Natural killer cell (primary cell): ENCODE measurements around the gene YWHAB. TPM values are rescaled to one million over a fixed set of nuclear protein-coding genes. Genes with fewer than 3 reads are reported as not detected.

Experiments
- ATAC-seq, 3 donors: fragments of 150-1000 bp in 2 of 3; fragments of 200-7000 bp in 1 of 3; cut with Tn5 transposase; 1 replicate in 1 of 3; 2 replicates in 2 of 3; pipeline ENCODE4 v1.10.0; 2021; ENCODE audit warnings: mild to moderate bottlenecking in 2 of 3, moderate library complexity in 2 of 3
- DNase-seq, 2 donors: peaks; one replicate each; pipeline versions ENCODE4 v3.0.0 to v3.0.0-alpha.2; 2013 to 2021; ENCODE audit warnings: mixed read lengths in 1 of 2
- H3K27ac ChIP-seq: one replicate; pipeline ENCODE4 v1.5.1; 2013; ENCODE audit warnings: mild to moderate bottlenecking, low read length
- H3K27me3 ChIP-seq: one replicate; pipeline ENCODE4 v1.6.1; 2013; ENCODE audit warnings: low read length; ENCODE audit not compliant: control insufficient read depth, insufficient read depth
- H3K36me3 ChIP-seq: one replicate; pipeline ENCODE4 v1.6.1; 2013; ENCODE audit warnings: low read length; ENCODE audit not compliant: control insufficient read depth, insufficient read depth
- H3K4me1 ChIP-seq: one replicate; pipeline ENCODE4 v1.6.1; 2013; ENCODE audit warnings: low read length; ENCODE audit not compliant: control insufficient read depth, insufficient read depth
- H3K4me3 ChIP-seq: one replicate; pipeline ENCODE4 v1.5.1; 2013; ENCODE audit warnings: low read length
- H3K9me3 ChIP-seq: one replicate; pipeline ENCODE4 v1.6.1; 2013; ENCODE audit warnings: low read length; ENCODE audit not compliant: control insufficient read depth, insufficient read depth
- H3K27ac Mint-ChIP-seq, 2 donors: one replicate each; pipeline ENCODE4 v1.8.0; 2022; ENCODE audit warnings: mild to moderate bottlenecking in 2 of 2, mixed read lengths in 2 of 2, moderate library complexity in 1 of 2
- H3K27me3 Mint-ChIP-seq, 2 donors: one replicate each; pipeline ENCODE4 v1.8.0; 2022; ENCODE audit warnings: low read depth in 2 of 2, mixed read lengths in 2 of 2
- H3K36me3 Mint-ChIP-seq: one replicate; pipeline ENCODE4 v1.8.0; 2022; ENCODE audit warnings: mixed read lengths
- H3K4me1 Mint-ChIP-seq, 2 donors: one replicate each; pipeline ENCODE4 v1.8.0; 2022; ENCODE audit warnings: mixed read lengths in 2 of 2
- H3K4me3 Mint-ChIP-seq: one replicate; pipeline ENCODE4 v1.8.0; 2022; ENCODE audit warnings: mild to moderate bottlenecking, moderate library complexity, mixed read lengths
- H3K9me3 Mint-ChIP-seq, 2 donors: one replicate each; pipeline ENCODE4 v1.8.0; 2022; ENCODE audit warnings: mixed read lengths in 2 of 2
- CTCF ChIP-seq: fragments of 200-600 bp; IDR thresholded peaks from one replicate; pipeline ENCODE4 v1.8.0; 2022; ENCODE audit warnings: antibody characterized with exemption
- WGBS: methylation state at CpG from one replicate; pipeline ENCODE4 v1.1.7; 2013; ENCODE audit warnings: missing lambda C conversion rate; ENCODE audit not compliant: insufficient coverage; 5-methylcytosine and 5-hydroxymethylcytosine counted together
- intact Hi-C: fragments of 100-400 bp; cut with micrococcal nuclease; formaldehyde crosslinking; loops from one replicate; pipeline ENCODE4 v1.14.2; 2022
- total RNA-seq, 4 donors: library from RNA; stranded (reverse); fragments of 120-200 nt in 1 of 4; gene quantifications; one replicate each; pipeline versions ENCODE4 v1.2.3 to v1.2.4, GENCODE V29; 2013 to 2022

The YWHAB gene
- total RNA-seq, 3 donors from 2014 or later (not counting 1 experiment from before 2014, with no cell fraction given): 137 to 199 (median 179) TPM

GRCh38 chr20:44843876-44844275 lies 41.6 kb upstream of the YWHAB start:
- Histone ChIP-seq H3K36me3 (no peaks in the 10 kb centered on the region), H3K27ac (no peak overlapping the region), H3K27me3 (no peaks in the 10 kb centered on the region), H3K4me1 (no peaks in the 10 kb centered on the region), H3K9me3 (no peaks in the 10 kb centered on the region), H3K4me3 (no peak overlapping the region)
- Mint-ChIP-seq H3K27ac (no peak overlapping the region), H3K4me3 (no peak overlapping the region), H3K9me3 (no peaks in the 10 kb centered on the region), H3K36me3 (no peaks in the 10 kb centered on the region), H3K4me1 (no peaks in the 10 kb centered on the region), H3K27me3 (peaks cover 18 to 51% of the 10 kb centered on the region in 2 donors)
- ATAC-seq: no peak
- no peak for DNase-seq
- intact Hi-C loops: no loop called here
- no peak for TF ChIP-seq CTCF
- WGBS: 85% methylated on average over 3 of the region's 5 CpGs

- no peak overlapping the region for H3K4me3 Mint-ChIP-seq
- ATAC-seq (no peak), DNase-seq (no peak)
- Histone ChIP-seq H3K27ac (no peak overlapping the region), H3K36me3 (no peaks in the 10 kb centered on the region), H3K4me3 (no peak overlapping the region), H3K27me3 (no peaks in the 10 kb centered on the region), H3K9me3 (no peaks in the 10 kb centered on the region), H3K4me1 (no peaks in the 10 kb centered on the region)
- WGBS: 84% methylated on average over 4 of the region's 4 CpGs
- no peaks in the 10 kb centered on the region for H3K4me1 Mint-ChIP-seq
- H3K27me3 Mint-ChIP-seq: peaks cover 17 to 40% of the 10 kb centered on the region in 2 donors
- H3K36me3 Mint-ChIP-seq: no peaks in the 10 kb centered on the region
- H3K27ac Mint-ChIP-seq: no peak overlapping the region
- intact Hi-C loops: no loop called here
- TF ChIP-seq CTCF: no peak
- no peaks in the 10 kb centered on the region for H3K9me3 Mint-ChIP-seq
These were observed 37.1 kb upstream of the YWHAB start for GRCh38 chr20:44848254-44849015.

GRCh38 chr20:44849703-44850102 lies 35.8 kb upstream of the YWHAB start:
- Mint-ChIP-seq H3K9me3 (no peaks in the 10 kb centered on the region), H3K4me1 (no peaks in the 10 kb centered on the region), H3K36me3 (no peaks in the 10 kb centered on the region), H3K27ac (no peak overlapping the region), H3K4me3 (no peak overlapping the region), H3K27me3 (peaks cover 15 to 34% of the 10 kb centered on the region in 2 donors)
- Histone ChIP-seq H3K27ac (no peak overlapping the region), H3K4me1 (no peaks in the 10 kb centered on the region), H3K36me3 (no peaks in the 10 kb centered on the region), H3K4me3 (no peak overlapping the region), H3K9me3 (no peaks in the 10 kb centered on the region), H3K27me3 (no peaks in the 10 kb centered on the region)
- DNase-seq: no peak
- intact Hi-C loops: no loop called here
- ATAC-seq: no peak
- WGBS: 92% methylated on average over 1 of the region's 1 CpG
- no peak for TF ChIP-seq CTCF

GRCh38 chr20:44850272-44850671 lies 35.2 kb upstream of the YWHAB start:
- Histone ChIP-seq H3K27ac (no peak overlapping the region), H3K4me3 (no peak overlapping the region), H3K27me3 (no peaks in the 10 kb centered on the region), H3K36me3 (no peaks in the 10 kb centered on the region), H3K9me3 (no peaks in the 10 kb centered on the region), H3K4me1 (no peaks in the 10 kb centered on the region)
- TF ChIP-seq CTCF: no peak
- ATAC-seq (no peak), DNase-seq (no peak)
- 88% methylated on average over 2 of the region's 3 CpGs for WGBS
- no peaks in the 10 kb centered on the region for H3K36me3 Mint-ChIP-seq
- H3K27me3 Mint-ChIP-seq: peaks cover 16 to 34% of the 10 kb centered on the region in 2 donors
- no peak overlapping the region for H3K4me3 Mint-ChIP-seq
- H3K9me3 Mint-ChIP-seq: no peaks in the 10 kb centered on the region
- no peaks in the 10 kb centered on the region for H3K4me1 Mint-ChIP-seq
- intact Hi-C loops: no loop called here
- no peak overlapping the region for H3K27ac Mint-ChIP-seq
